ENCODE measurements around the gene EOLA1.
"Not testable (repeated sequence)": the region's sequence is repeated elsewhere in the genome, so short reads cannot be mapped to it uniquely, and the experiment has no call there.

The EOLA1 gene

GRCh38 chrX:149515954-149516602 lies 24.7 kb upstream of the EOLA1 start:
- no peak for DNase-seq

- DNase-seq: no peak
These were observed 24.2 kb upstream of the EOLA1 start for GRCh38 chrX:149516604-149517003.

DNA sequence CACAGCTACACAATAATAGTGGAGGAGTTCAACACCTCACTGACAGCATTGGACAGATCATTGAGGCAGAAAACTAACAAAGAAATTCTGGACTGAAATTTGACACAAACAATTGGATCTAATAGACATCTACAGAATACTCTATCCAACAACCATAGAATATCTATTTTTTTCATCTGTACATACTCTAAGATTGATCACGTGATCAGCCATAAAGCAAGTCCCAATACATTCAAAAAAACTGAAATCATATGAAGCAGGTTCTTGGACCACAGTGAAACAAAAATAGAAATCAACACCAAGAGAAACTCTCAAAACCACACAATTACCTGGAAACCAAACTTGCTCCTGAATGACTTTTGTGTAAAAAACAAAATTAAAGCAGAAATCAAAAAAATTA lies 23.5 kb upstream of the EOLA1 start:
- no peak for DNase-seq

DNA sequence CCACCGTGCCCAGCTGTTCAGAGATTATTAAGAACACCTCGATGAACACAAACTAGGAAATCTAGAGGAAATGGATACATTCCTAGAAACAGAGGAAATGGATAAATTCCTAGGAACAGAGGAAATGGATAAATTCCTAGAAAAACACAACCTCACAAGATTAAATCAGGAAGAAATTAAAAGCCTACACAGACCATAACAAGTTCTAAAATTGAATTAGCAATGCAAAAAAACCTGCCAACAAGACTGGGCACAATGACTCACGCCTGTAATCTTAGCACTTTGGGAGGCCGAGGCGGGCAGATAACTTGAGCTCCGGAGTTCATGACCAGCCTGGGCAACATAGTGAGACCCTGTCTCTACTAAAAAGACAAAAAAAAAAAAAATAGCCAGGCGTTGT lies 22.6 kb upstream of the EOLA1 start:
- no peak for DNase-seq

DNA sequence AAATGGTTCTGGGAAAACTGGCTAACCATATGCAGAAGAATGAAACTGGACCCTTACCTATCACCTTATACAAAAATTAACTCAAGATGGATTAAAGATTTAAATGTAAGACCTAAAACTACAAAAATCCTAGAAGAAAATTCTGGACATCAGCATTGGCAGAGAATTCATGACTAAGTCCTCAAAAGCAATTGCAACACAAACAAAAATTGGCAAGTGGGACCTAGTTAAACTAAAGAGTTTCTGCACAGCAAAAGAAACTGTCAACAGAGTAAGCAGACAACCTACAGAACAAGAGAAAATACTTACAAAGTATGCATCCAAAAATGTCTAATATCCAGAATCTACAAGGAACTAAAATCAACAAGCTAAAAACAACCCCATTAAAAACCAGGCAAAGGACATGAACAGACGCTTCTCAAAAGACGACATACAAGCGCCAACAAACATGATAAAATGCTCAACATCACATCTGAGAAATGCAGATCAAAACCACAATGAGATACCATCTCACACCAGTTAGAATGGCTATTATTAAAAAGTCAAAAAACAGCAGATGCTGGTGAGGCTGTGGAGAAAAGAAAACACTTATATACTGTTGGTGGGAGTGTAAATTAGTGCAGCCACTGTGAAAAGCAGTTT lies 20.1 kb upstream of the EOLA1 start:
- not testable (repeated sequence) for DNase-seq

DNA sequence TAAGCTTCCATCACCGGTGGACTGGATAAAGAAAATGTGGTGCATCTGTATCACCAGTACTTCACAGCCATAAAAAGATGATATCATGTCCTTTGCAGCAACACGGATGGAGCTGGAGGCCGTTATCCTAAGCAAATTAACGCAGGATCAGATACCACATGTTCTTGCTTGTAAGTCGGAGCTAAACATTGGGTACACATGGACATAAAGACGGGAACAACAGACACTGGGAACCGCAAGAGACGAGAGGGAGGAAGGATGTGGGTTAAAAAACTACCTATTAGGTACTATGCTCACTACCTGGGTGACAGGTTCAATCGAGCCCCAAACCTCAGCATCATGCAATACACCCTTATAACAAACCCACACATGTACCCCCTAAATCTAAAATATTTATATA lies 19.4 kb upstream of the EOLA1 start:
- no peak for DNase-seq

DNA sequence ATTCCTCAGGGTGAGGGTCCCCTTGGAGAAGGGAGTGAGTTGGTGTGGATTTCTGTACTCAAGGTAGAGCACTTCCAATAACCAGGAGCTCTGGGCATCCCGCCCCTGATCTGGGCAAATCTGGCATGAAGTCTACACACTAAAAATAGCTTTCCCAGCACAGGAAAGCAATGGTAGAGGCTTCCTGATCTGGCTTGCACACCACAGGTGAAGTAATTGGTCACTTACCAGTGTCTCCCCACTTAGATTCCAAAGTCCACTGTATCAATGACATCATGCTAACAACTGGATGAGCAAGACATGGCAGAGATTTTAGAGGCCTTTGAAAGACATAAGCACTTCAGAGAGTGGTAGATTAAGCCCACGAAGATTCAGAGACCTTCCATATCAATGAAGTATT lies 17.9 kb upstream of the EOLA1 start:
- DNase-seq: no peak

DNA sequence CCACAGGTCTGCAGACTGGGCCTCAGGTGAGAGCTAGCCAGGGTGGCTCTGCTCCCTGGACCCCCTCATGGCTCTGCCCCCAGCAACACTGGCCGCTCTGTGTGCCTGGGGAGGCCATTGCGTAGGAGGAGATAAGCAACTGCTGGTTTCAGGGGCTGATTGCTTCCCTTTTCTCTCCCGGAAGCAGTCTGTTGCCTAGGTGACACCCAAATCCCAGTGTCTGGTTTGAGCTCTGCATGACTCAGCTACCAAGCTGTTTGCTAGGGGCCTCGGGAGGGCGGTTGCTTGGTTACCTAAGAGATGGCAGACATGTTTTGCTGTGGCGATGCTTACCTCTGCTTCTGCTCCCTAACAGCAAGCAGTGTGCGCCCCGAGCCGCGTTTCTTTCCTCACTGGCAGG lies 15.4 kb upstream of the EOLA1 start:
- DNase-seq: not testable (repeated sequence)

GRCh38 chrX:149525903-149526302 lies 14.9 kb upstream of the EOLA1 start:
- not testable (repeated sequence) for DNase-seq

GRCh38 chrX:149526318-149527033 lies 14.3 kb upstream of the EOLA1 start:
- DNase-seq: not testable (repeated sequence)

DNA sequence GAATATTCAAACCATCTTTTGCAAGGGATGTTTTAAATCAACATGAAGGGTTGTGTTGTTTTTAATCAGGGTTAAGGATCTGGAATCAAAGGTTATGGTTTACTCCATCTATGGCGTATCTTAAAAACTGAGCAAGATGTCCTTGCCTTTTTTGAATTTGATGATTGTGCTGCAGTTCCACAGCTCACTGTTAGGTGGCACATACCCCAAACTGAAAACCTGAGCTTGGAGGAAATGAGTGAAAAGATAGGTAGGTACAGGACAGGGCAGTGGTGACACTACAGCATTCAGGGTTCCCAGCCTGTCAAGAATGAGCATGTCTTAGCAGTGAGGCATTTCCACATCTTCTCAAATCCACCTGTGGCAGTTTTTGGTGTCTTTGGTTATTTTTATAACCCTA lies 13.1 kb upstream of the EOLA1 start:
- DNase-seq: peak; percentile 22

DNA sequence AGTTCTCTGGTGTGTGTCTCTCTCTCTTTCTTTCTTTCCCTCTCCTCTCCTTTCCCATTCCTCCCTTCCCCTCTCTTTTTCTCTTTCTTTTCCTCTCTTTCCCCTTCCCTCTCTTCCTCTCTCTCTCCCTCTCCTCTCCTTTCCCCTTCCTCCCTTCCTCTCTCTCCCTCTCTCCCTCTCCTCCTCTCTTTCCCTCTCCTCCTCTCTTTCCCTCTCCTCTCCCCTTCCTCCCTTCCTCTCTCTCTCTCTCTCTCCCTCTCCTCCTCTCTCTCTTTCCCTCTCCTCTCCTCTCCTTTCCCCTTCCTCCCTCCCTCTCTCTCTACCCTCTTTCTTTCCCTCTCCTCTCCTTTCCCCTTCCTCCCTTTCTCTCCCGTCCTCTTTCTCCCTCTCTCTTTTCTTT lies 12.4 kb upstream of the EOLA1 start:
- no peak for DNase-seq

DNA sequence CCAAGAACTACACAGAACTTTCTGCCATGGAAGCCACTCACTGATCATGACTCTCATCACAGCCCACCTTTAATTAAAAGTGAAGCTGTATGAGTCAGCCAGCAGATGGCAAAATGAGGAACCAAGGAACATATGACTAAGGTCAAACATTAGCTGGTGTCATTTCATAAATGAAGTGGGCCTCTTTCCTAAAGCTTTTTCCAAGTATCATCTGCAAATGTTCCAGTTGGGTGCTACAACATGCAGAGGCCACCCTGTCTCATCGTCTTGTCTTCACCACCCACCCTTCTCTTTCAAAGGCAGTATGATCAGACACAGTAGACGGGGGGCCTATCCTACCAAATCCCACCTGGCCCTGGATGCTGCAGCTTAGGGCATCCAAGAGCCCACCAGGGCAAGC lies 9.2 kb upstream of the EOLA1 start:
- no peak for DNase-seq

GRCh38 chrX:149532868-149533267 lies 7.9 kb upstream of the EOLA1 start:
- not testable (repeated sequence) for DNase-seq

- DNase-seq: not testable (repeated sequence)
These were observed 6.8 kb upstream of the EOLA1 start for GRCh38 chrX:149533999-149534398.

DNA sequence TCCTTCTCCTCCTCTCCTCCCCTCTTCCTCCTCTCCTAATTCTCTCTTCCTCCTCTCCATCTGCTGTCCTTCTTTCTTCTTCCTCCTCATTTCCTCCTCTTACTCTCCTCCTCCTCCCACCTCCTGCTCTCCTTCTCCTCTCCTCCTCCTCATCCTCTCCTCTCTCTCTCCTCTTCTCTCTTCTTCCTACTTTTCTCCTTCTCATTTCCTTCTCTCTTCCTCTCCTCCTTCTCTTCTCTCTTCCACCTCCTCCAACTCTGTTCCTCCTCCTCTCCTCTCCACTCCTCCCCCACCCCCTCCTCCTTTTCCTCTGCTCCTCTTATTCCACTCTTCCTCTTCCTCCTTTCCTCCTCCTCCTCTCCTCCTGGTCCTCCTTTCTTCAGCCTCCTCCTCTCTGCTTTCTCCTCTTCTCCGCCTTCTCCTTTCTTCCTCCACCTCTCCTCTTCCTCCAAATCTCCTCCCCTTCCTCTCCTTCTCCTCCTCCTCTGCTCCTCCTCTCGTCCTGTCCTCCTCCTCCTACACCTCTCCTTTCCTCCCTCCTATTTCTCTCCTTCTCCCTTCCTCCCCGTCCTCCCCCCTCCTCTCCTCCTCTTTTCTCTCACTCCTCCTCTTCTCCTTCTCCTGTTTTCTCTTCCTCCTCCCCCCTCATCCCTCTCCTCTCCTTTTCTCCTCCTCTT lies 5.7 kb upstream of the EOLA1 start:
- not testable (repeated sequence) for DNase-seq

- not testable (repeated sequence) for DNase-seq
These were observed 3.3 kb upstream of the EOLA1 start for GRCh38 chrX:149537474-149537873.

GRCh38 chrX:149539283-149540130 lies 1.3 kb upstream of the EOLA1 start:
- peak; percentile 86 for DNase-seq

GRCh38 chrX:149540131-149540620 lies 636 bp upstream of the EOLA1 start:
- peak; percentile 95 for DNase-seq

DNA sequence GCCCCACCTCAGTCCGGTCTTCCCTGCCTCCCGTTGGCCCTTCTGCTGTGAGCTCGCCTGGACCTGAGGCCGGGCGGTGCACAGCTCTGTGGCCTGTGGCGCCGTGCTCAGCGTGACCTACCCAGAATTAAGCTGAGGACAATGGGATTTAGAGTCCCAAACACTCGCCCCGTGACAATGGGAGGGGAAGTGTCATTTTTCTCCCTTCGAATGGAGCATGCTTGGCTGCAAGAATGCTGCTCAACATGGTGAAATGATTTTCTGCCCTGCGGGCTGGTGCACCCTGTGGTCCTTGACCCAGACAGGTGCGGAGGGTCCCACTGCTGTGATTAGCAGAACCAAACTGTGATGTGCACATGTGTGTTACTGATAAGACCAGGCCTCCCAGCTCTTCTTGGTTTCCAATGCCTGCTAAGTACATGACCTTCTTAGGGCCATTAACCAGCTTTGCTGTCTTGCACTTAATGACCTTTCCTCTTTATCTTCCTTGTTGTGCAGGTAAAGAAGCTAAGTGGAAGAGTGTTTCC lies 772 bp downstream of the EOLA1 start:
- no peak for DNase-seq

DNA sequence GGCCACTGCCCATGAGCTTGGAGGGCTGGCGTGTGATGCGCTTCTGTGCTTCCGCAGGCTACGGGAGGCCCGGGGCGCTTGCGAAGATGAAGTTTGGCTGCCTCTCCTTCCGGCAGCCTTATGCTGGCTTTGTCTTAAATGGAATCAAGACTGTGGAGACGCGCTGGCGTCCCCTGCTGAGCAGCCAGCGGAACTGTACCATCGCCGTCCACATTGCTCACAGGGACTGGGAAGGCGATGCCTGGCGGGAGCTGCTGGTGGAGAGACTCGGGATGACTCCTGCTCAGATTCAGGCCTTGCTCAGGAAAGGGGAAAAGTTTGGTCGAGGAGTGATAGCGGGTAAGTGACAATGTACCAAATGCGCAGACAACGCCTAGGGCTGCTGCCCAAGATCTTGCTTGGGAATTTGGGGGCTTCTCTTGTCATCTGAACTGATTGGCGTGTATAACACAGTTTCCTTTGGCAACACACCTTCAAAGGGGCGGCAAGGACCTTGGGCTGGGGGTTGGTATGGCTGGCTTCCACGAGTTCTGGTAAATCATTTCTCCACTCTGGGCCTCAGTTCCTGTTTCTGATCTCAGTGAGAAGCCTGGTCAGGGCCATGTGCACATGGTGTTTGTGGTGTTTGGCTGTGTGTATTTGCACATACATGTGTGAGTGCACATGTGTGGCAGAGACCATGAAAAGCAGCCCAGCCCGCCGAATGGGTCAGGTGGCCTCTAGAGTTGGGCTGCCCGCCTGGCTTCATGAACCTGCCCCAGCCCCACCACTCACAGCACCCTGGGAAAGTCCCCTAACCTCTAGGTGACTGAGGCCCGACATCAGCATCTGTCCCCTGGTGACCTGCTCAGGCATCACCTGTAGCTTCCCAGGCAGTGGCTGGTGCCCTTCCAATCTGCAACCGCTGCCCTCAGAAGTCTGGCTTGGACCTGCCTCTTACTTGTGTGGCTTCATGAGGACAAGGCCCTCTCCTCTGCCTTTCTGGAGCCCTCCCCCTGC lies 5.0 kb downstream of the EOLA1 start:
- DNase-seq: not testable (repeated sequence)
